HUES6 (cell line): Measurements from ENCODE around the gene CSNK1A1.

Source experiments
- H3K27ac ChIP-seq: 2 replicates; pipeline ENCODE4 v1.7.0; 2013; ENCODE audit warnings: low read depth, mild to moderate bottlenecking, low read length, inconsistent platforms
- H3K27me3 ChIP-seq: 2 replicates; pipeline ENCODE4 v1.6.1; 2013; ENCODE audit warnings: low read length; ENCODE audit not compliant: control insufficient read depth, insufficient read depth
- H3K36me3 ChIP-seq: 2 replicates; pipeline ENCODE4 v1.6.1; 2013; ENCODE audit warnings: low read length; ENCODE audit not compliant: control insufficient read depth, insufficient read depth
- H3K4me1 ChIP-seq: 2 replicates; pipeline ENCODE4 v1.6.1; 2013; ENCODE audit warnings: low read length; ENCODE audit not compliant: control insufficient read depth, insufficient read depth
- H3K4me3 ChIP-seq: 2 replicates; pipeline ENCODE4 v1.5.1; 2013; ENCODE audit warnings: low read depth, low read length
- H3K9ac ChIP-seq: one replicate; pipeline ENCODE4 v1.6.1; 2013; ENCODE audit warnings: mild to moderate bottlenecking, low read length
- H3K9me3 ChIP-seq: 2 replicates; pipeline ENCODE4 v1.6.1; 2013; ENCODE audit warnings: low read depth, low read length; ENCODE audit not compliant: control insufficient read depth, insufficient read depth

CSNK1A1 gene

GRCh38 chr5:149586708-149587318 is 35.6 kb upstream of the CSNK1A1 start:
- Histone ChIP-seq H3K27me3 (peaks cover 3% of the 10 kb centered on the region), H3K4me1 (peaks cover 6% of the 10 kb centered on the region), H3K9ac (no peak overlapping the region), H3K27ac (no peak overlapping the region), H3K9me3 (no peaks in the 10 kb centered on the region), H3K36me3 (no peaks in the 10 kb centered on the region), H3K4me3 (no peak overlapping the region)

GRCh38 chr5:149585910-149586309 is 34.7 kb upstream of the CSNK1A1 start:
- Histone ChIP-seq H3K4me3 (no peak overlapping the region), H3K9me3 (no peaks in the 10 kb centered on the region), H3K9ac (no peak overlapping the region), H3K36me3 (no peaks in the 10 kb centered on the region), H3K27ac (no peak overlapping the region), H3K4me1 (peaks cover 9% of the 10 kb centered on the region), H3K27me3 (peaks cover 12% of the 10 kb centered on the region)

GRCh38 chr5:149584121-149584520 is 32.9 kb upstream of the CSNK1A1 start:
- no peak overlapping the region for H3K9ac ChIP-seq
- H3K27ac ChIP-seq: no peak overlapping the region
- H3K9me3 ChIP-seq: no peaks in the 10 kb centered on the region
- no peak overlapping the region for H3K4me3 ChIP-seq
- peaks cover 27% of the 10 kb centered on the region for H3K27me3 ChIP-seq
- no peaks in the 10 kb centered on the region for H3K36me3 ChIP-seq
- H3K4me1 ChIP-seq: peaks cover 9% of the 10 kb centered on the region

- Histone ChIP-seq H3K9ac (no peak overlapping the region), H3K4me3 (no peak overlapping the region), H3K36me3 (no peaks in the 10 kb centered on the region), H3K27ac (no peak overlapping the region), H3K4me1 (peaks cover 9% of the 10 kb centered on the region), H3K27me3 (peaks cover 30% of the 10 kb centered on the region), H3K9me3 (no peaks in the 10 kb centered on the region)
These were observed 32.2 kb upstream of the CSNK1A1 start for GRCh38 chr5:149583394-149583793.

- Histone ChIP-seq H3K4me1 (peaks cover 9% of the 10 kb centered on the region), H3K9me3 (no peaks in the 10 kb centered on the region), H3K27ac (no peak overlapping the region), H3K27me3 (peaks cover 33% of the 10 kb centered on the region), H3K4me3 (peak overlapping the region; percentile 66), H3K9ac (no peak overlapping the region), H3K36me3 (no peaks in the 10 kb centered on the region)
These were observed 30.9 kb upstream of the CSNK1A1 start for GRCh38 chr5:149581931-149582768.

- Histone ChIP-seq H3K36me3 (no peaks in the 10 kb centered on the region), H3K27me3 (peaks cover 33% of the 10 kb centered on the region), H3K4me3 (peak within 1 kb of the TSS; percentile 66), H3K4me1 (peaks cover 9% of the 10 kb centered on the region), H3K9me3 (no peaks in the 10 kb centered on the region), H3K9ac (peak within 1 kb of the TSS; percentile 9), H3K27ac (no peak within 1 kb of the TSS)
These were observed 30.1 kb upstream of the CSNK1A1 start, which contains the start of gene ARHGEF37 for GRCh38 chr5:149581192-149581861. ARHGEF37 (plus strand) TSS chr5:149581498; CDS start chr5:149597770, 16,272 bp downstream.

- Histone ChIP-seq H3K27ac (no peak overlapping the region), H3K9ac (no peak overlapping the region), H3K4me3 (peak overlapping the region; percentile 66), H3K9me3 (no peaks in the 10 kb centered on the region), H3K36me3 (no peaks in the 10 kb centered on the region), H3K4me1 (peaks cover 9% of the 10 kb centered on the region), H3K27me3 (peaks cover 33% of the 10 kb centered on the region)
These were observed 29.6 kb upstream of the CSNK1A1 start for GRCh38 chr5:149580808-149581191.

GRCh38 chr5:149578896-149579295 is 27.7 kb upstream of the CSNK1A1 start:
- Histone ChIP-seq H3K9me3 (no peaks in the 10 kb centered on the region), H3K27me3 (peaks cover 33% of the 10 kb centered on the region), H3K36me3 (no peaks in the 10 kb centered on the region), H3K27ac (no peak overlapping the region), H3K9ac (no peak overlapping the region), H3K4me3 (no peak overlapping the region), H3K4me1 (peaks cover 9% of the 10 kb centered on the region)

- Histone ChIP-seq H3K4me3 (no peak overlapping the region), H3K27me3 (peaks cover 22% of the 10 kb centered on the region), H3K9me3 (no peaks in the 10 kb centered on the region), H3K9ac (no peak overlapping the region), H3K36me3 (no peaks in the 10 kb centered on the region), H3K27ac (no peak overlapping the region), H3K4me1 (no peaks in the 10 kb centered on the region)
These were observed 24.8 kb upstream of the CSNK1A1 start for GRCh38 chr5:149576021-149576420.

- Histone ChIP-seq H3K4me1 (no peaks in the 10 kb centered on the region), H3K9me3 (no peaks in the 10 kb centered on the region), H3K4me3 (no peak overlapping the region), H3K9ac (no peak overlapping the region), H3K27me3 (peaks cover 13% of the 10 kb centered on the region), H3K36me3 (no peaks in the 10 kb centered on the region), H3K27ac (no peak overlapping the region)
These were observed 23.9 kb upstream of the CSNK1A1 start for GRCh38 chr5:149575131-149575530.
